Muscle of back (tissue), 11 donors: ENCODE results near the gene LSM2. TPM values are rescaled to one million over a fixed set of nuclear protein-coding genes. Genes with fewer than 3 reads are reported as not detected.
"Not testable (repeated sequence)": the region's sequence is repeated elsewhere in the genome, so short reads cannot be mapped to it uniquely, and the experiment has no call there.

Experiments
- DNase-seq, 3 donors: peaks; one replicate each; pipeline versions ENCODE4 v3.0.0 to v3.0.0-alpha.2; 2013
- polyA plus RNA-seq, 10 donors: library from polyadenylated mRNA; unstranded; fragments of 120-200 nt; gene quantifications; one replicate each; pipeline ENCODE4 v1.2.1, GENCODE V29; 2013; ENCODE audit not compliant: insufficient read length in 10 of 10

Gene LSM2
- polyA plus RNA-seq, 10 donors = 46.2 to 63.6 (median 58.9) TPM

DNA sequence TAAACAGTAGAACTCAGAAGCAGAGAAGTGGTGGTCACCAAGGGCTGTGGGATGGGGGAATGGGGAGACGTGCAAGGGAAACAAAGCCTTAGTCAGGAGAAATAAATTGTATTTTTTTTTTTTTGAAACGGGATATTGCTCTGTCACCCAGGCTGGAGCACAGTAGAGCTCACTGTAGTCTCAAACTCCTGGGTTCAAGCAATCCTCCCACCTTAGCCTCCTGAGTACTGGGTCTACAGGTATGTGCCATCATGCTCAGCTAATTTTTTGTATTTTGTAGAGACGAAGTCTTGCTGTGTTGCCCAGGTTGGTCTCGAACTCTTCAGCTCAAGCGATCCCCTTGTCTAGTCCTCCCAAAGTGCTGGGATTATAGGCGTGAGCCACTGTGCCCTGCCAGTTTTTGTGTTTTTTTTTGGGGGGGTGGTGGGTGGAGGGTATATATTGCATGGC is 24.1 kb upstream of the LSM2 start:
- DNase-seq = no peak

DNA sequence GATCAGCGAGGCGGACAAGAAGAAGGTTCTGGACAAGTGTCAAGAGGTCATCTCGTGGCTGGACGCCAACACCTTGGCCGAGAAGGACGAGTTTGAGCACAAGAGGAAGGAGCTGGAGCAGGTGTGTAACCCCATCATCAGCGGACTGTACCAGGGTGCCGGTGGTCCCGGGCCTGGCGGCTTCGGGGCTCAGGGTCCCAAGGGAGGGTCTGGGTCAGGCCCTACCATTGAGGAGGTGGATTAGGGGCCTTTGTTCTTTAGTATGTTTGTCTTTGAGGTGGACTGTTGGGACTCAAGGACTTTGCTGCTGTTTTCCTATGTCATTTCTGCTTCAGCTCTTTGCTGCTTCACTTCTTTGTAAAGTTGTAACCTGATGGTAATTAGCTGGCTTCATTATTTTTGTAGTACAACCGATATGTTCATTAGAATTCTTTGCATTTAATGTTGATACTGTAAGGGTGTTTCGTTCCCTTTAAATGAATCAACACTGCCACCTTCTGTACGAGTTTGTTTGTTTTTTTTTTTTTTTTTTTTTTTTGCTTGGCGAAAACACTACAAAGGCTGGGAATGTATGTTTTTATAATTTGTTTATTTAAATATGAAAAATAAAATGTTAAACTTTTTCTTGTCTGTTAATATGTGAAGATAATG is 23.0 kb upstream of the LSM2 start:
- DNase-seq = peak; percentile 57 to 84 (median 59)

DNA sequence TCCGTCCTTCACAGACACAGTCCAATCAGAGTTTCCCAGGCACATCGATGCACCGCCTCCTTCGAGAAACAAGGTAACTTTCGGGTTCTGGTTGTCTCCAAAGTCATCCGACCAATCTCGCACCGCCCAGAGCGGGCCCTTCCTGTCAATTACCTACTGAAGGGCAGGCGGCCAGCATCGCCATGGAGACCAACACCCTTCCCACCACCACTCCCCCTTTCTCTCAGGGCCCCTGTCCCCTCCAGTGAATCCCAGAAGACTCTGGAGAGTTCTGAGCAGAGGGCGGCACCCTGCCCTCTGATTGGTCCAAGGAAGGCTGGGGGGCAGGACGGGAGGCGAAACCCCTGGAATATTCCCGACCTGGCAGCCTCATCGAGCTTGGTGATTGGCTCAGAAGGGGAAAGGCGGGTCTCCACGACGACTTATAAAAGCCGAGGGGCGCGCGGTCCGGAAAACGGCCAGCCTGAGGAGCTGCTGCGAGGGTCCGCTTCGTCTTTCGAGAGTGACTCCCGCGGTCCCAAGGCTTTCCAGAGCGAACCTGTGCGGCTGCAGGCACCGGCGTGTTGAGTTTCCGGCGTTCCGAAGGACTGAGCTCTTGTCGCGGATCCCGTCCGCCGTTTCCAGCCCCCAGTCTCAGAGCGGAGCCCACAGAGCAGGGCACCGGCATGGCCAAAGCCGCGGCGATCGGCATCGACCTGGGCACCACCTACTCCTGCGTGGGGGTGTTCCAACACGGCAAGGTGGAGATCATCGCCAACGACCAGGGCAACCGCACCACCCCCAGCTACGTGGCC is 20.7 kb upstream of the LSM2 start, which contains the start of gene HSPA1B:
Gene HSPA1B (plus strand): TSS at position 453 of the 794 bp plus-strand sequence. CDS start 213 bp downstream, at position 666.
- peak; percentile 99 to 100 (median 99) for DNase-seq

DNA sequence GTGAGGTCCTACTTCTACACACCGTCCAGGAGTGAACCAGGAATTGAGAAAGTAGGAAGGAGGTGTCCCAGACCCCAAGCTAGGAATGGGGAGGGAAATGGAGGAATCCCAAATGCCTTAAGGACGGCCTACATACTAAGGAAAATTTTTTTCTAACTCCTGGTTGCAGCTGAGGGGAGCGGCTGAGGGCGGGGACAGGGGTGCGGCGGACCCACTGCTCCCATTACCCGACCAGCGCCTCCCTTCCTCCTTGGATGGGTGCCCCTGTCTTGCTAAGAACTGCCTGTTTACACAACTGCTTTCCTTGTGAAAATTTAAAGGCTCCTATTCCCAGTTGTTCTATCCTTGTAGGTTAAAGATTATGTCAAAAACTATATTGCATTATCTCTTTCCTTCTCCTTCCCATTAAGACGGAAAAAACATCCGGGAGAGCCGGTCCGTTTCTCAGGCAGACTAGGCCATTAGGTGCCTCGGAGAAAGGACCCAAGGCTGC is 20.1 kb upstream of the LSM2 start:
- peak; percentile 87 to 97 (median 93) for DNase-seq

GRCh38 chr6:31825553-31825952 is 18.8 kb upstream of the LSM2 start:
- DNase-seq = no peak

GRCh38 chr6:31823592-31824196 is 16.9 kb upstream of the LSM2 start:
- not testable (repeated sequence) for DNase-seq

- peak; percentile 72 to 87 (median 80) for DNase-seq
These were observed 15.5 kb upstream of the LSM2 start for GRCh38 chr6:31822036-31822821.

DNA sequence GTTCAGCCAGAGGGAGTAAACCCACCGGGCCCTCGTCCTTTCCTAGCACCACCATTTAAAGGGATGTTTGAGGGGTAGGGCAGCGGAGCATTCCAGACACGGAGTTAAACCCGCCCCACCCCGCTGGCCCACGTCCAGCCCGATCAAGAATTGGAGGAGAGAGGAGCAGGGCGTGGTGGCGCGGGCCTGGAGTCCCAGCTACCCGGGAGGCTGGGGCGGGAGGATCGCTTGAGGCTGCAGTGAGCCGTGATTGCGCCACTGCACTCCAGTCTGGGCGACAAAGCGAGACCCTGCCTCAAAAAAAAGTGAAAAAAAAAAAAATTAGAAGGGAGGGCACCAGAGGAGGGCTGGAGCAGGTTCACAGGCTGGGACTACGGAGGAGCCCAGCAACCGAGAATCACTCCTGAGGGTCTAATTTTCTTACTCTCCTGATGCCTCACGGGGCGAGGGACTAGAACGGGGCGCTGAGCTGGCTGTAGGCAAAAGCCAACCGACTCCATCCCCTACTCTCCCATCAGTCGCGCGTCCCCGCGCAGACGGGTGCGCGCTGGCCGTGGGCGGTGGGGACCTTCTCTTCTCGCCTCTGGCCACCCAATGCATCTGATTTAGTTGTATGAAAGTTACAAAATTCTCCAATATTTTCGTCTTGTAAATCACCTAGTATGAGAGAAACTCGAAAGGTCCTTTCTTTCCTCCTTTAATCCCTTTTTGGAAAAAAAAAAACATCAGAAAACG is 14.7 kb upstream of the LSM2 start:
- DNase-seq = peak in 2 of 3 donors; percentile 63 to 74

DNA sequence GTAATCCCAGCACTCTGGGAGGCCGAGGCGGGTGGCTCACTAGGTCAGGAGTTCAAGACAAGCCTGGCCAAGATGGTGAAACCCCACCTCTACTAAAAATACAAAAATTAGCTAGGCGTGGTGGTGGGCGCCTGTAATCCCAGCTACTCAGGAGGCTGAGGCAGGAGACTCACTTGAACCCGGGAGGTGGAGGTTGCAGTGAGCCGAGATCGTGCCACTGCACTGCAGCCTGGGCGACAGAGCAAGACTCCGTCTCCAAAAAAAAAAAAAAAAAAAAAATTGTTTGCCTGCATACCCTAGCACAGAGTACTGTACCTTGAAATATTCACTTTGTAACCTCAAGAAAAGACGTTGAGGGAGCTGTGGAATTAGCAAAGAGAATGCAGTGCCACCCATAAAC is 13.6 kb upstream of the LSM2 start:
- not testable (repeated sequence) for DNase-seq

GRCh38 chr6:31819871-31820299 is 13.1 kb upstream of the LSM2 start:
- no peak for DNase-seq

- not testable (repeated sequence) for DNase-seq
These were observed 11.3 kb upstream of the LSM2 start for GRCh38 chr6:31817929-31818511.

- not testable (repeated sequence) for DNase-seq
These were observed 10.6 kb upstream of the LSM2 start for GRCh38 chr6:31817133-31817928.

- DNase-seq = peak; percentile 98
These were observed 8.5 kb upstream of the LSM2 start, which contains the start of the genes HSPA1A and HSPA1L for GRCh38 chr6:31815025-31815838. HSPA1A (plus strand) TSS chr6:31815543; CDS start chr6:31815757, 214 bp downstream. HSPA1L (minus strand) TSS chr6:31815283; CDS start chr6:31811972, 3,311 bp downstream.

GRCh38 chr6:31814677-31815024 is 7.9 kb upstream of the LSM2 start:
- DNase-seq = peak; percentile 98 to 99 (median 99)

DNA sequence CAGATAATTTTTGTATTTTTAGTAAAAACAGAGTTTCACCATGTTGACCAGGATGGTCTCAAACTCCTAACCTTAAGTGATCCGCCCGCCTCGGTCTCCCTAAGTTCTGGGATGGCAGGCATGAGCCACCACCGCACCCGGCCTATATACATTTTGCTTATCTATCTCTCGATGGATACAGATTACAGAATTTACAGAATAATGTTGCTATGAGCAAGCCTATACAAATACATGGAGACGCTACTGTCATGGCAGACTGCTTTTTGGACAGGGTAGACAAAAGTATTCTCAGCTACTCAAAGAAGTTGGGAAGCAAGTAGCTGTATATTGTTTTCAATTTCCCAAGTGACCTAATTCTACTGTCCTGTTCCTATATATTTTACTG is 6.7 kb upstream of the LSM2 start:
- DNase-seq = no peak

DNA sequence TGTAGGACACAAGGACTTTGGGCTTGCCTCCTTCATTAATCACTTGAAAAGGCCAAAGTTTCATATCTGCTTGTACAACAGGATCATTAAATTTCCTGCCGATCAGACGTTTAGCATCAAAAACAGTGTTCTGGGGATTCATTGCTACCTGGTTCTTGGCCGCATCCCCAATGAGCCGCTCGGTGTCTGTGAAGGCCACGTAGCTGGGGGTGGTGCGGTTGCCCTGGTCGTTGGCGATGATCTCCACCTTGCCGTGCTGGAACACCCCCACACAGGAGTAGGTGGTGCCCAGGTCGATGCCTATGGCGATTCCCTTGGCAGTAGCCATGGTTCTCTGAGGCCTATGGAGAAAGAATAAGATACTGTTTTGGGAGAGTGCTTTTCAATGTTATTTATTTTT is 4.9 kb upstream of the LSM2 start:
- DNase-seq = no peak

- not testable (repeated sequence) for DNase-seq
These were observed 1.8 kb upstream of the LSM2 start for GRCh38 chr6:31808599-31808998.

GRCh38 chr6:31805939-31806469 is 762 bp downstream of the LSM2 start:
- no peak for DNase-seq
